ENCODE data around the gene IRS1. TPM values are rescaled to one million over a fixed set of nuclear protein-coding genes. Genes with fewer than 3 reads are reported as not detected.
"Not testable (repeated sequence)": the region's sequence is repeated elsewhere in the genome, so short reads cannot be mapped to it uniquely, and the experiment has no call there.

Gene IRS1
- polyA plus RNA-seq (ENCODE audit: insufficient read length), result 11.7 TPM
- long read RNA-seq, donor 1, full-length matches to known transcripts, result 16 of 16 reads
- long read RNA-seq, donor 1, partial matches to known transcripts, result 0 of 16 reads
- long read RNA-seq, donor 1, other reads (novel, unspliced or antisense), result 0 of 16 reads
- long read RNA-seq, donor 2, full-length matches to known transcripts, result 16 of 16 reads
- long read RNA-seq, donor 2, partial matches to known transcripts, result 0 of 16 reads
- long read RNA-seq, donor 2, other reads (novel, unspliced or antisense), result 0 of 16 reads
- long read RNA-seq, donor 3, full-length matches to known transcripts, result 10 of 23 reads
- long read RNA-seq, donor 3, partial matches to known transcripts, result 13 of 23 reads
- long read RNA-seq, donor 3, other reads (novel, unspliced or antisense), result 0 of 23 reads
- long read RNA-seq, donor 4, full-length matches to known transcripts, result 2 of 2 reads
- long read RNA-seq, donor 4, partial matches to known transcripts, result 0 of 2 reads
- long read RNA-seq, donor 4, other reads (novel, unspliced or antisense), result 0 of 2 reads
- long read RNA-seq, donor 5, full-length matches to known transcripts, result 5 of 5 reads
- long read RNA-seq, donor 5, partial matches to known transcripts, result 0 of 5 reads
- long read RNA-seq, donor 5, other reads (novel, unspliced or antisense), result 0 of 5 reads
- long read RNA-seq, donor 6, full-length matches to known transcripts, result 16 of 16 reads
- long read RNA-seq, donor 6, partial matches to known transcripts, result 0 of 16 reads
- long read RNA-seq, donor 6, other reads (novel, unspliced or antisense), result 0 of 16 reads
- long read RNA-seq, donor 7, full-length matches to known transcripts, result 15 of 15 reads
- long read RNA-seq, donor 7, partial matches to known transcripts, result 0 of 15 reads
- long read RNA-seq, donor 7, other reads (novel, unspliced or antisense), result 0 of 15 reads
- long read RNA-seq, donor 8, full-length matches to known transcripts, result 6 of 6 reads
- long read RNA-seq, donor 8, partial matches to known transcripts, result 0 of 6 reads
- long read RNA-seq, donor 8, other reads (novel, unspliced or antisense), result 0 of 6 reads

GRCh38 chr2:226799211-226799975 lies at the start of gene IRS1:
IRS1 (minus strand) TSS chr2:226799820; CDS start chr2:226798738, 1,082 bp downstream.
- DNase-seq, result peak; percentile 75

- no peak for DNase-seq
Measured at GRCh38 chr2:226849349-226849748, 49.7 kb upstream of the IRS1 start.

- no peak for DNase-seq
Measured at GRCh38 chr2:226847511-226847910, 47.9 kb upstream of the IRS1 start.

GRCh38 chr2:226847090-226847489 lies 47.5 kb upstream of the IRS1 start:
- DNase-seq, result no peak

GRCh38 chr2:226845386-226846116 lies 45.9 kb upstream of the IRS1 start:
- no peak for DNase-seq

GRCh38 chr2:226843001-226843400 lies 43.4 kb upstream of the IRS1 start:
- DNase-seq, result not testable (repeated sequence)

GRCh38 chr2:226839951-226840350 lies 40.3 kb upstream of the IRS1 start:
- DNase-seq, result no peak

GRCh38 chr2:226839161-226839560 lies 39.5 kb upstream of the IRS1 start:
- no peak for DNase-seq

- DNase-seq, result no peak
Measured at GRCh38 chr2:226838722-226839121, 39.1 kb upstream of the IRS1 start.

GRCh38 chr2:226837787-226838603 lies 38.4 kb upstream of the IRS1 start:
- no peak for DNase-seq

- DNase-seq, result no peak
Measured at GRCh38 chr2:226837334-226837733, 37.7 kb upstream of the IRS1 start.

- no peak for DNase-seq
Measured at GRCh38 chr2:226836548-226836885, 36.9 kb upstream of the IRS1 start.

GRCh38 chr2:226835796-226836547 lies 36.4 kb upstream of the IRS1 start, which contains the start of gene RHBDD1:
RHBDD1 (plus strand) TSS chr2:226836054; CDS start chr2:226864694, 28,640 bp downstream.
- DNase-seq, result peak; percentile 90

GRCh38 chr2:226835420-226835795 lies 35.8 kb upstream of the IRS1 start:
- no peak for DNase-seq

GRCh38 chr2:226834880-226835279 lies 35.3 kb upstream of the IRS1 start:
- not testable (repeated sequence) for DNase-seq

GRCh38 chr2:226832061-226832460 lies 32.4 kb upstream of the IRS1 start:
- DNase-seq, result no peak

- no peak for DNase-seq
Measured at GRCh38 chr2:226831266-226831665, 31.6 kb upstream of the IRS1 start.

- no peak for DNase-seq
Measured at GRCh38 chr2:226829721-226830631, 30.4 kb upstream of the IRS1 start.

Measured in left kidney (tissue), 8 donors.